Measurements from ENCODE around the gene SCYGR3. TPM values are rescaled to one million over a fixed set of nuclear protein-coding genes. Genes with fewer than 3 reads are reported as not detected.

Gene SCYGR3
- total and polyA plus RNA-seq, 2 donors (not counting 3 experiments of a cell fraction or from before 2014, with no cell fraction given) = not detected

DNA sequence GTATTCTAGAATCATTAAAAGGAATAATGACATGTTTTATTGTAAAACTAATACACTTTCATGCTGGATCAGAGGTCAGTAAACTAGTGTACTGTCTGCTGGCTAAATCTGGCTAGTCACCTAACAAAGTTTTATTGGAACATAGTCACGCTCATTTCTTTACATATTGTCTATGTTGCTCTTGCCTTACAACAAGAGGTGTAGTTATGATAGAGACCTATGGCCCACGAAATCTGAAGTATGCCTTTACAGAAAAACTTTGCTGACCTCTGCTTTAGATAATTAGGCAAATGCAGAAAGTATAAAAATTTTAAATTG, 45.8 kb downstream of the SCYGR3 start:
- Histone ChIP-seq H3K36me3 (ENCODE audit: control insufficient read depth in 2 of 2, extremely low read depth in 1 of 2, insufficient read depth in 2 of 2, low read length in 2 of 2) (no peaks in the 10 kb centered on the region), H3K4me1 (ENCODE audit: control insufficient read depth, extremely low read depth, insufficient read depth, low read length) (no peaks in the 10 kb centered on the region), H3K79me2 (ENCODE audit: control insufficient read depth, insufficient read depth, low read length) (no peaks in the 10 kb centered on the region), H3K27ac (ENCODE audit: insufficient read depth, low read depth, low read length) (no peak overlapping the region), H3K9ac (replicated peaks; ENCODE audit: extremely low read depth, insufficient read depth, low read length) (no peak overlapping the region), H2AFZ (ENCODE audit: low read depth, low read length) (no peak overlapping the region), H3K27me3 (ENCODE audit: control insufficient read depth in 2 of 2, insufficient read depth in 2 of 2, low read length in 2 of 2) (no peaks in the 10 kb centered on the region), H3K4me2 (ENCODE audit: insufficient read depth, low read length) (no peak overlapping the region), H3K9me3 (replicated peaks; ENCODE audit: control insufficient read depth, insufficient read depth, low read length) (no peaks in the 10 kb centered on the region), H4K20me1 (replicated peaks; ENCODE audit: control insufficient read depth, extremely low read depth, insufficient read depth, low read length) (no peaks in the 10 kb centered on the region), H3K4me3 (replicated peaks in 1 of 3; ENCODE audit: insufficient read depth in 1 of 3, low read depth in 1 of 3, low read length in 3 of 3) (no peak overlapping the region), H3K9me1 (replicated peaks; ENCODE audit: control insufficient read depth, extremely low read depth, insufficient read depth, low read length) (no peaks in the 10 kb centered on the region)
- FAIRE-seq (no peak), DNase-seq (ENCODE audit: low read depth, low spot score) (no peak)
- no TSS peak for BruUV-seq (replicated peaks)
- dilution Hi-C loops (cut with MboI; ENCODE audit: extremely low pct_ligation_motif_present, low sequenced_read_pairs) = no loop called here
- no peak for TF ChIP-seq FOS (IDR thresholded peaks at IDR 0.05; ENCODE audit: borderline replicate concordance, insufficient read depth, low read length)
- TF ChIP-seq GATA2 (IDR thresholded peaks at IDR 0.05; ENCODE audit: insufficient read depth, insufficient read length, low read depth, low read length) = no peak
- TF ChIP-seq EZH2 (IDR thresholded peaks at IDR 0.05; ENCODE audit: borderline replicate concordance, low read depth, low read length, severe bottlenecking) = no peak
- no peak for TF ChIP-seq POLR2A (IDR thresholded peaks at IDR 0.05; ENCODE audit: low read depth, low read length)
- TF ChIP-seq, protein P1, sequence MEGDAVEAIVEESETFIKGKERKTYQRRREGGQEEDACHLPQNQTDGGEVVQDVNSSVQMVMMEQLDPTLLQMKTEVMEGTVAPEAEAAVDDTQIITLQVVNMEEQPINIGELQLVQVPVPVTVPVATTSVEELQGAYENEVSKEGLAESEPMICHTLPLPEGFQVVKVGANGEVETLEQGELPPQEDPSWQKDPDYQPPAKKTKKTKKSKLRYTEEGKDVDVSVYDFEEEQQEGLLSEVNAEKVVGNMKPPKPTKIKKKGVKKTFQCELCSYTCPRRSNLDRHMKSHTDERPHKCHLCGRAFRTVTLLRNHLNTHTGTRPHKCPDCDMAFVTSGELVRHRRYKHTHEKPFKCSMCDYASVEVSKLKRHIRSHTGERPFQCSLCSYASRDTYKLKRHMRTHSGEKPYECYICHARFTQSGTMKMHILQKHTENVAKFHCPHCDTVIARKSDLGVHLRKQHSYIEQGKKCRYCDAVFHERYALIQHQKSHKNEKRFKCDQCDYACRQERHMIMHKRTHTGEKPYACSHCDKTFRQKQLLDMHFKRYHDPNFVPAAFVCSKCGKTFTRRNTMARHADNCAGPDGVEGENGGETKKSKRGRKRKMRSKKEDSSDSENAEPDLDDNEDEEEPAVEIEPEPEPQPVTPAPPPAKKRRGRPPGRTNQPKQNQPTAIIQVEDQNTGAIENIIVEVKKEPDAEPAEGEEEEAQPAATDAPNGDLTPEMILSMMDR (IDR thresholded peaks at IDR 0.05; ENCODE audit: extremely low read depth in 1 of 2, insufficient read depth in 1 of 2, low read depth in 1 of 2, low read length in 2 of 2) = no peak
- no peak for TF ChIP-seq MYC (IDR thresholded peaks at IDR 0.05; ENCODE audit: low read depth, low read length)
- TF ChIP-seq, protein P2, sequence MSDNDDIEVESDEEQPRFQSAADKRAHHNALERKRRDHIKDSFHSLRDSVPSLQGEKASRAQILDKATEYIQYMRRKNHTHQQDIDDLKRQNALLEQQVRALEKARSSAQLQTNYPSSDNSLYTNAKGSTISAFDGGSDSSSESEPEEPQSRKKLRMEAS (IDR thresholded peaks at IDR 0.05; ENCODE audit: insufficient read depth, insufficient read length) = no peak
- no peak for TF ChIP-seq JUN (IDR thresholded peaks at IDR 0.05; ENCODE audit: borderline replicate concordance, insufficient read depth, insufficient read length, low read depth)
- TF ChIP-seq POLR2AphosphoS5 (IDR thresholded peaks at IDR 0.05; ENCODE audit: insufficient read depth, low read depth, low read length) = no peak
- intact Hi-C loops (cut with micrococcal nuclease) = loop anchor here (5.0 kb wide), 1 partner anchor 162 kb away; no protein-coding TSS in a partner anchor
- POLR2A ChIA-PET = interaction anchor here (0.7 kb wide), 1 partner anchor 197 kb away, joined by 3 read pairs; no protein-coding TSS in a partner anchor
- CTCF ChIA-PET = no interaction called here

Data from endothelial cell of umbilical vein (primary cell).